Kidney glomerular epithelial cell (primary cell): Measurements from ENCODE around the gene TFDP1.

Experiments used
- DNase-seq: peaks from one replicate; lab custom pipeline; 2025; lab: John Stamatoyannopoulos, UW

TFDP1 gene

GRCh38 chr13:113584205-113584869 lies at the start of gene TFDP1:
TFDP1 (plus strand) TSS chr13:113584753; CDS start chr13:113585838, 1,085 bp downstream.
- no peak for DNase-seq

- DNase-seq: no peak
Measured at GRCh38 chr13:113535381-113535781, 49.2 kb upstream of the TFDP1 start.

- DNase-seq: no peak
Measured at GRCh38 chr13:113536461-113537110, 48.0 kb upstream of the TFDP1 start.

- DNase-seq: no peak
Measured at GRCh38 chr13:113537205-113537604, 47.3 kb upstream of the TFDP1 start.

GRCh38 chr13:113537909-113538688 lies 46.5 kb upstream of the TFDP1 start:
- no peak for DNase-seq

GRCh38 chr13:113538689-113539058 lies 45.9 kb upstream of the TFDP1 start:
- no peak for DNase-seq

- DNase-seq: no peak
Measured at GRCh38 chr13:113539176-113539575, 45.4 kb upstream of the TFDP1 start.

GRCh38 chr13:113539822-113540221 lies 44.7 kb upstream of the TFDP1 start:
- DNase-seq: no peak

GRCh38 chr13:113540523-113540922 lies 44.0 kb upstream of the TFDP1 start:
- DNase-seq: no peak

GRCh38 chr13:113542751-113543424 lies 41.7 kb upstream of the TFDP1 start:
- DNase-seq: no peak

GRCh38 chr13:113544071-113544891 lies 40.3 kb upstream of the TFDP1 start:
- no peak for DNase-seq

GRCh38 chr13:113544896-113545295 lies 39.7 kb upstream of the TFDP1 start:
- no peak for DNase-seq

GRCh38 chr13:113545455-113545930 lies 39.1 kb upstream of the TFDP1 start:
- DNase-seq: peak; percentile 21

GRCh38 chr13:113545931-113546516 lies 38.5 kb upstream of the TFDP1 start:
- DNase-seq: no peak

- DNase-seq: peak; percentile 48
Measured at GRCh38 chr13:113546571-113547237, 37.8 kb upstream of the TFDP1 start.

GRCh38 chr13:113547238-113547971 lies 37.1 kb upstream of the TFDP1 start:
- no peak for DNase-seq

GRCh38 chr13:113548171-113548641 lies 36.3 kb upstream of the TFDP1 start:
- no peak for DNase-seq

- no peak for DNase-seq
Measured at GRCh38 chr13:113548778-113549621, 35.6 kb upstream of the TFDP1 start.

- no peak for DNase-seq
Measured at GRCh38 chr13:113550453-113550852, 34.1 kb upstream of the TFDP1 start.
